ENCODE results near the gene RPS28.
"Not testable (repeated sequence)": the region's sequence is repeated elsewhere in the genome, so short reads cannot be mapped to it uniquely, and the experiment has no call there.

The RPS28 gene

DNA sequence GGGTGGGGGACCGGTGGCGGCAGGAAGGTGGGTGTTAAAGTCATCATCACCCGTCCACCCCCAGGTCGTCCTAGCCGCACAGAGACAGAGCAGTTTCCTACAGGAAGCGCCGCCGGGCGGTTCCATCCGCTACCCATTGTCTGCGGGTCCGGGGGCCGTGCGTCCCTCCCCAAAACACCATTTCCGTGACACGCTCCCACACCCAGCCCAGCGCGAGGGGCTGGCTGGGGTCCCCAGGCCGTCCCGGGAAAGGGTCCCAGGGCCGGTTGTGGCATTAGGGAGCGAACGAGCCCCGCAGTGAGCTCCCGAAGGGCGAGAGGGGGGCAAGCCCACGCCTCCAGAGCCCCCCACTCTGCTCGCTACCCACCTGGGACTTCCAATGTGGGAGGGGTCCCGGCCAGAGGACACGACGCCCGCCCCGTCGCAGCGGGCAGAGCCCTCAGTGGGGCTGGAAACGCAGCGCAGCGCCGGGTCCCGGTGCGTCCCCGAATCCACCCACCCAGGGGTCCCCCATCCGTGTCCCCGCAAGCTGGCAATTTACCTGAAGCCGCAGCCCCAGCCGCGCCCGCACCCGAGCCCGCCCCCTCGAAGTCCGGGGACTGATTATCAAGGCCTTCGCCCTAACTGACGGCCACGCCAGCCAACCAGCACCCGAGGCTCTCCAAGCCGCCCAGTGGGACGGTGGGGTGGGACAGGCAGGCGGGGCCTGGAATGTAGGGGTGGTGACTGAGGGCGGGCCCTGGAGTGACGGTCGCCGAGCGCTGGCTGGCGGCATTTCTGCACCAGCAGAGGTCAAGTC is 21.6 kb downstream of the RPS28 start, which contains the start of gene KANK3:
TSS of gene KANK3 (minus strand) at position 579 of the 799 bp plus-strand sequence. CDS start 5,434 bp downstream, outside the sequence.
- DNase-seq (ENCODE audit: low spot score): peak; percentile 98

DNA sequence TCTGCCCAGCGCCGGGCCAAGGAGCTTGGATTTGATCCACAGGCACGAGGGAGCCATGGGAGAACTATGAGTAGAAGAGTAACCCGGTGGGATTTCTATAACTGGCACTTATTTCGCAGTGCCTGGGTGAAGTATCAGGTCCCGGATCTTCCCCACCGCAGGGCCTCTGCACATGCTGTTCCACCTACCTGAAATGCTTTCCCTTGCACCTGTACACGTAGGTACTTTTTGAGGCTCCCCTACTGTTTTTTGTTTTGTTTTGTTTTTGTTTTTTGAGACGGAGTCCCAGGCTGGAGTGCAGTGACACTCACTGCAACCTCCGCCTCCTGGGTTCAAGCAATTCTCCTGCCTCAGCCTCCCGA is 22.2 kb downstream of the RPS28 start:
- DNase-seq (ENCODE audit: low spot score): no peak

DNA sequence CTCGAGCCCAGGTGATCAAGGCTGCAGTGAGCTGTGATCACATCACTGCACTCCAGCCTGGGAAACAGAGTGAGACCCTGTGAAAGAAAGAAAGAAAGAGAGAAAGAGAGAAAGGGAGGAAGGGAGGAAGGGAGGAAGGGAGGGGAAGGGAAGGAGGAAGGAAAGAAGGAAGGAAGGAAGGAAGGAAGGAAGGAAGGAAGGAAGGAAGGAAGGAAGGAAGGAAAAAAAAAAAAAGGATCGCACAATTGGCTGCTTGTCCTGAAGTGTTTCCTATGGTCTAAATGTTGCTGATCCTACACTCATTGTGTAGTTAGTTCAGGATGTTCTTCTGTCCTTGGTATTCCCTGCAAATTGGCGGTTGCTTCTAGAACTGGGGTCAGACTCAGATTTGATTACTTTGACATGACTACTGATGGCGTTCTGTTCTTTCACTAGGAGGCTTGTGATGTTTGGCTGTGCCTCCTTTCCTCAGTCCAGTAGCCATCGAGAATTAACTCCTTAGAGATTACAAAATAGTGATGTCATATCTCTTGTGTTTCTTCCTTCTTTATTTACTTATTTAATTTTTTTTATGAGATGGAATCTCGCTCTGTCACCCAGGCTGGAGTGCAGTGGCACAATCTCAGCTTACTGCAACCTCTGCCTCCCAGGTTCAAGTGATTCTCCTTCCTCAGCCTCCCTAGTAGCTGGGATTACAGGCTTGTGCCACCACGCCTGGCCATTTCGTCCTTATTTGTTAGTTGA is 28.5 kb downstream of the RPS28 start:
- not testable (repeated sequence) for DNase-seq (ENCODE audit: low spot score)

DNA sequence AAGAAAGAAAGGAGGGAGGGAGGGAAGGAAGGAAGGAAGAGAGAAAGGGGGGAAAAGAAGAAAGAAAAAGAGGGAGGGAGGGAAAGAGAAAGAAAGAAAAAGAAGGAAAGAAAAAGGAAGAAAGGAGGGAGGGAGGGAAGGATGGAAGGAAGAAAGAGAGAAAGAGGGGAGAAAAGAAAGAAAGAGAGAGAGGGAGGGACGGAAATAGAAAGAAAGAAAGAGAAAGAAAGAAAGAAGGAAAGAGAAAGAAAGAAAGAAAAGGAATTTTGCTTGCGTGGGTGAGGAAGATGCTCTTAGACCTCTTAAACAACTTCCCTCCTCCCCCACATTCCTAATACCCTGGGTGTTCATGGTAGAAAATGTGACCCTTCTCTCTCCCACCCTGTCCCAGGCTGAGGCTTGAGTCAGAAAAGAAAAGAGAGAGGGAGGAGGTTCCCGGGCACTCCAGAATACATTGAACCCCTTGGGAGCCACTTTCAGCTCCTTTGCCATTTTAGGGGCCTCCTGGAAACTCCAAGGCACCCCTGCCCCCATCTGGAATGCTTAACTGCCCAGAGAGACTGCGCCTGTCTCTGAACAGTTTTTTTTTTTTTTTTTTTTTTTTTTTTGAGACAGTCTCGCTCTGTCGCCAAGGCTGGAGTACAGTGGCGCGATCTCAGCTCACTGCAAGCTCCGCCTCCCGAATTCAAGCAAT is 31.0 kb downstream of the RPS28 start:
- peak; percentile 3 for DNase-seq (ENCODE audit: low spot score)

DNA sequence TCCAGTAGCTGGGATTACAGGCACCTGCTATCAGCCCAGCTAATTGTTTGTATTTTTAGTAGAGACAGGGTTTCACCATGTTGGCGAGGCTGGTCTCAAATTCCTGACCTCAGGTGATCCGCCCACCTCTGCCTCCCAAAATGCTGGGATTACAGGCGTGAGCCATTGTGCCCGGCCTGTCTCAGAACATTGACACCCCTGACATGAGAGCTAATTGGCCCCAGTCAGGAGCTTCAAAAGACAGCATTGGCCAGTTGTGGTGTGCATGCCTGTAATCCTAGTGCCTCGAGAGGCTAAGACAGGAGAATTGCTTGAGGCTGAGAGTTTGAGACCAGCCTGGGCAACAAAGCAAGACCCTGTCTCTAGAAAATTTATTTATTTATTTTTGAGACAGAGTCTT is 31.5 kb downstream of the RPS28 start:
- not testable (repeated sequence) for DNase-seq (ENCODE audit: low spot score)

DNA sequence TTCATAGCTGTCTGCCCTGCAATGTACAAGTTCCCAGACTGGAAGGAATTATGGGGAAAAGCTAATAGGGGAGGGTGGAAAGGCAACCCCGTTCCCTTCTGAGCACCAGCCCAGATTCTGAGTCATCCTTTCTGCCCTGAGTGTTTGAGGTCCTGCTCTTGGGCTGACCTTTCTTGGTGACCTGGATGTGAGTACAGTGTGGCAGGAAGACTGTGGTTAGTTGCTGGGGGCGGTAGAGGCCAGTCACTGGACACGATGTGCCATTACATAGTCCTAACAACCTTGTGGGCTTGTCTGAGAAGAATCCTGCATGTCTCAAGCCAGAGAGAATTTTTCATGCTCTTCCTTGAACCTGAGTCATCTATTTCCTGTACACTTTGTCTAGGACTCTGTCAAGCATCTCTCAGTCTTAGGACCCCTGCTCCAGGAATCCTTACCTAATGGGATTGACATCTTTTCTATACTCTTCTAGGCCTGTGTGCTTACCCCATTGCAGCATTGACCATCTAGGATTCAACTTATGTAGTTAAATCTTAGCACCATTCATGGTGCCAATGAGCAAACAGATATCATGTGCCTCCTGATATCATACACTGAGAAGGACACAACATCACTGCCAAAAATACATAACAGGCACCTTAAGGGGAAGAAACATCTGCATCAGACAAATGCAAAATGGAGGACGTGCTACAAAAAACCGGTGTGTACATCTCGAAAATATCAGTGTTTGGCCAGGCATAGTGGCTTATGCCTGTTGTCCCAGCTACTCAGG is 34.5 kb downstream of the RPS28 start:
- DNase-seq (ENCODE audit: low spot score): peak; percentile 86

DNA sequence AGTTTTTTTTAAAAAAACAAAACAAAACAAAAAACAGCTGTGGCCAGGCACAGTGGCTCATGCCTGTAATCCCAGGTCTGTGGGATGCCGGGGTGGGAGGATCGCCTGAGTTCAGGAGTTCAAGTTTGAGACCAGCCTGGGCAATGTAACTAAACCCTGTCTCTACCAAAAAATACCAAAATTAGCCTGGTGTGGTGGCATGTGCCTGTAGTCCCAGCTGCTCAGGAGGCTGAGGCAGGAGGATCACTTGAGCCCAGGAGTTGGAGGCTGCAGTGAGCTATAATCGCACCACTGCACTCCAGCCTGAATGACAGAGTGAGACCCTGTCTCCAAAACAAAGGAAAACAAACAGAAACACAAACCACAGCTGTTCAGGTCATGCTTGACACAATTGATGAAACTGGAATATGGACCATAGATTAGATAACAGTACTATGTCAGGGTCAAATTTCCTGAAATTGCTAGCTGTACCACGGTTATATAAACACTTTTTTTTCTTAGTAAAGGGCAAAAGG is 35.8 kb downstream of the RPS28 start:
- DNase-seq (ENCODE audit: low spot score): no peak

DNA sequence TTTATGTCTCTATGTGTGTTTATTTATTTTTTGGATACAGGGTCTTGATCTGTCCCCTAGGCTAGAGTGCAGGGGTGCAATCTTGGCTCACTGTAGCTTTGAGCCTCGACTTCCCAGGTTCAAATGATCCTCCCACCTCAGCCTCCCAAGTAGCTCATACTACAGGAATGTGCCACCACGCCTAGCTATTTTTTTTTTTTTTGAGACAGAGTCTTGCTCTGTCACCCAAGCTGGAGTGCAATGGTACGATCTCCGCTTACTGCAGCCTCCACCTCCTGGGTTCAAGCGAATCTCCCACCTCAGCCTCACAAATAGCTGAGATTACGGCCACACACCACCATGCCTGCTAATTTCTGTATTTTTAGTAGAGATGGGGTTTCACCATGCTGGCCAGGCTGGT is 37.7 kb downstream of the RPS28 start:
- DNase-seq (ENCODE audit: low spot score): no peak

DNA sequence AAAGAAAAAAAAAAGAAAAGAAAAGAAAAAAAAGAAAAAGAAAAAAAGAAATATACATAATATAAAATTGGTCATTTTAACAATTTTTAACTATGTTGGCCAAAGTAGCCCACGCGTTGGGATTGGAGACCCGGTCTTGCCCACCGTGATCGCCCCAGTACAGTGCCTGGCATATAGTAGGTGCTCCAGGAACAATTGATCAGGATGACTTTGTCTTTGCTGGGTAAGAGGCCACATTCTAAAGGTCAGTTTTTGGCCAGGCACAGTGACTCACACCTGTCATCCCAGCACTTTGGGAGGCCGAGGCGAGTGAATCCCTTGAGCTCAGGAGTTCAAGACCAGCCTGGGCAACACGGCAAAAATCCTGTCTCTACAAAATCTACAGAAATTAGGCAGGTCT is 38.9 kb downstream of the RPS28 start:
- no peak for DNase-seq (ENCODE audit: low spot score)

DNA sequence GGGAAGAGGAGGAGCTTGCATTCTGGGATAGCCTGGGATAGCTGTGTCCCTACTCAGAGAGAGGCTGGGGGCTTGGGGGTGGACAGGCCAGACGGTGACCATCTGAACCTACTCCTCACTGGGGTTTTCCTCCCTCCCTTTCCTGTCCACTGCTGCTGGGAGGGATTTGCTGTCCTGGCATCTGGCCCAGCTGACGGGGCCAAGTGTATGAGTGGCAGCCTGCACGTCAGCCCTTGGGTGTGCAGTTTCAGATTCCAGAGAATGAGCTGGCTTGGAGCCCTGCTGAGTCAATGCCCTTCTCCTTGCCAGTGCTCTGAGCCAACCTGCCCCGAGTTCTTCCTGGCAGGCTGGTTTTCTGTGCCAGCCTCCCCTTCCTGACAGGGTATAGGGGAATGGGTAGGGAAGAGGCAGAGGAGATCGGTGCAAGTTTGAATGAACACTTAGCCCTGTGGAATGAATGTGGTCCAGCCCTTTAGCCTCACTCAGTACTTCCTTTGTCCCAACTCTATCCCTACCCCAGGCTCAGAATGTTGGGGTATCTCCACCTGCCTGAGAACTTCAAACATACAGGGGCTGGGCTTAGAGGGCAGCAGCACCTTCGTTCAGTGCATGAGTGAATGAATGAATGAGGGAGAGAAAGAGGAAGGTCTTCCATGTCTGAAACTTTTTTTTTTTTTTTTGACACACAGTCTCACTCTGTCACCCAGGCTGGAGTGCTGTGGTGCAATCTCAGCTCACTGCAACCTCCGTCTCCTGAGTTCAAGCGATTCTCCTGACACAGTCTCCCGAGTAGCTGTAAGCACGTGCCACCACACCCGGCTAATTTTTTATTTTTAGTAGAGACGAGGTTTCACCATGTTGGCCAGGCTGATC is 40.9 kb downstream of the RPS28 start:
- peak; percentile 96 for DNase-seq (ENCODE audit: low spot score)

DNA sequence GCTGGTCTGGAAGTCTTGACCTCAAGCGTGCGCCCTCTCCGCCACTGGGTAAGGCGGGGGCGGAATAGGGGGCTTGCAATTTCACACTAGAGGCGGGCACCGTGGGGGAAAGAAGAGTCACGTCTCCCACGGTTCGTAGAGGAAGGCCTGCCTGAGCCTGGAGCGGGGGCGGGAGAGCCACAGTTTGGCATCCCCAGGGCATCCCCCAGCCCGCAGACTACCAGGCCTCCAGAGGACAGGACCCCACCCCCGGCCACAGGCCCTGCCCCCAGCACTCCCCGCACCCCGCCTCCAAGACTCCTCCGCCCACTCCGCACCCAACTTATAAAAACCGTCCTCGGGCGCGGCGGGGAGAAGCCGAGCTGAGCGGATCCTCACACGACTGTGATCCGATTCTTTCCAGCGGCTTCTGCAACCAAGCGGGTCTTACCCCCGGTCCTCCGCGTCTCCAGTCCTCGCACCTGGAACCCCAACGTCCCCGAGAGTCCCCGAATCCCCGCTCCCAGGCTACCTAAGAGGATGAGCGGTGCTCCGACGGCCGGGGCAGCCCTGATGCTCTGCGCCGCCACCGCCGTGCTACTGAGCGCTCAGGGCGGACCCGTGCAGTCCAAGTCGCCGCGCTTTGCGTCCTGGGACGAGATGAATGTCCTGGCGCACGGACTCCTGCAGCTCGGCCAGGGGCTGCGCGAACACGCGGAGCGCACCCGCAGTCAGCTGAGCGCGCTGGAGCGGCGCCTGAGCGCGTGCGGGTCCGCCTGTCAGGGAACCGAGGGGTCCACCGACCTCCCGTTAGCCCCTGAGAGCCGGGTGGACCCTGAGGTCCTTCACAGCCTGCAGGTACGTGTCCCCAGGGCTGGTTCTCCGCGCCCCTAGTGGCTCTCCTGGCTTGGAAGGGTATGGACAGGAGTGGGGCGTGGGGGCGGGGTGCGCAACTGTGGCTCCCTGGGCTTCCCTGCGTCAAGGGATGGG is 42.8 kb downstream of the RPS28 start, which contains the start of gene ANGPTL4:
TSS of gene ANGPTL4 (plus strand) at position 353 of the 969 bp plus-strand sequence. CDS start at position 520, 167 bp downstream.
- peak; percentile 73 for DNase-seq (ENCODE audit: low spot score)

DNA sequence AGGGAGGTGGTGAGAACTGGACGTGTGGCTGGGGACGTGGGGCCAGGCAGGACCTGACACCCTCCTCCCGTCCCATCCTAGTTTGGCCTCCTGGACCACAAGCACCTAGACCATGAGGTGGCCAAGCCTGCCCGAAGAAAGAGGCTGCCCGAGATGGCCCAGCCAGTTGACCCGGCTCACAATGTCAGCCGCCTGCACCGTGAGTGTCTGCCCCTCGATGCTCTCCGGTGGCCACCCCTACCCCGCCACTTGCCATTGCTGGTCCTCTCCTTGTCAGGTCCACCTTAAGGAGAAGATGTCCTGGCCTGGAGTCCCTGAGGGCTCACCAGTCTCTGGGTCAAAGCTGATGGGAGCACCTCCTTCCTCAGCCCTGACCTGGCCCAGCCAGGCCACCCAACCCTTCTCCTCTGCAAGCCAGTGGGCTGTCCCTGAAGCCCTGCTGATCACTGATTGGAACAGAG is 44.9 kb downstream of the RPS28 start:
- no peak for DNase-seq (ENCODE audit: low spot score)

DNA sequence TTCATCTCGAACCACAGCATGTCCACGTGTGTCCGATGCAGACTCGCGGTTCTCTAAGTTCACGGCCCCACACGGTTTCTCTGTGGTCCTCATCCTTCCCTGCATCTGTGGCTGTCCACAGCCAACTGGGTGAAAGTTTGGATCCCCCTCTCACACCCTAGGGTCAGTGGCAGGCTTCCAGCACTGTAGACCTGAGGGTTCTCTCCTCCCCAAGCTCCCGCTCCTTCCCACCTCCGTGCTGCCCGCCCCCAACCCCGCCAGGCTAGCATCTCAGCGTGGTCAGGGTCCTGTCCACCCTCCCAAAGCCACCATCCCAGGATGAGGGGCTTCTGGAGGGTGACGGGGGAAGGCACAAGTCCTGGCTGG is 45.6 kb downstream of the RPS28 start:
- DNase-seq (ENCODE audit: low spot score): no peak

DNA sequence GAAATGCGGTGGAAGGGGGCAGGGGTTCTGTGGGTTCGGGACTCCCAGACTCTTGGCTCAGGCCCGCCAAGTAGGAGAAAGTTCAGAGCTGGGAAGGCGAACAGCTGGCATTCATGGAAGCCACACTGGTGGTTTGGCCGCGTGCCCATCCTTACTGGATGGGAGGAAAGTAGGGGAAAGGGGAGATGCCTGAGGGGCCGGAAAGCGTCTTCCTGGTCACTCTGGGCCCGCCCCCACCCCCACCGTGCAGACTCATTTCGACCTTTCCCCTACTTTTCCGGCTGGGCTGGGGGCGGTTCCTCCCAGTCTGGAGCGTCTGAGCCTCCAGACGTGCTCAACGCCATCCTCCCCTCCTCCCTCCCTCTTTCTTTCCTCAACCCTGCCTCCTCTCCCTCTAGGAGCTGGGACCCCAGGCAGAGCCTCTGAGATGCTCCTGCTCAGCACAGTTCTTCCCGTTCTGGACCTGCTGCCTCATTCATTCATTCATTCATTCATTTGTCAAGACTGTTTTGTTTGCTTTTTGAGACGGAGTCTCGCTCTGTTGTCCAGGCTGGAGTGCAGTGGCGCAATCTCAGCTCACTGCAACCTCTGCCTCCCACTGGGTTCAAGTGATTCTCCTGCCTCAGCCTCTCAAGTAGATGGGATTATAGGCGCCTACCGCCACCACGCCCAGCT is 46.2 kb downstream of the RPS28 start:
- peak; percentile 89 for DNase-seq (ENCODE audit: low spot score)

DNA sequence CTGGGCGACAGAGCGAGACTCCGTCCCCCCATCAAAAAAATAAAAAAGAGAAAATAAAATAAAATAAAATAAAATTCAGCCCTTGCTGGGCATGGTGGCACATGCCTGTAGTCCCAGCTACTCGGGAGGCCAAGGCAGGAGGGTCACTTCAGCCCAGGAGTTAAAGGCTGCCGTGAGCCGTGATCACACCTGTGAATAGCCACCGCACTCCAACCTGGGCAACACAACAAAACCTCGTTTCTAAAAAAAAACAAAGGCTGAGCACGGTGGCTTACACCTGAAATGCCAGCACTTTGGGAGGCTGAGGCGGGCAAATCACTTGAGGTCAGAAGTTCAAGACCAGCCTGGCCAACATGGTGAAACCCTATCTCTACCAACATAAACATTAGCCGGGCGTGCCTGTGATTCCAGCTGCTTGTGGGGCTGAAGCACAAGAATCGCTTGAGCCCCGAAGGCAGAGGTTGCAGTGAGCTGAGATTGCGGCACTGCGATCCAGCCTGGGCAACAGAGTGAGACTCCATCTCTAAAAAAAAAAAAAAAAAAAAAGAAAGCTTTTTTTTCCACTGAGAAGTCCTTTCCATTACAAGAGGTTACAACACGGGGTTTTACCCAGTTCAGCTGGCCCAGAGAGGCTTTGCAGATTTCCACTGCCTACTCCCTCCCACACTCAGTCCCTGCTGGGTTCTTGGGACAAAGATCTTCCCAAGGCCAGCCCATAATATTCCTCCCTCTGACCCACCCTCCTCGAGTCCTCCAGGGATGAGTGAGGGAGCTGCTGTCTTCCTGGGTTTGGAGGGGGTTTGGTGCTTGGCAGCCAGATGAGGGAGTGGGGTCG is 49.1 kb downstream of the RPS28 start:
- DNase-seq (ENCODE audit: low spot score): no peak

DNA sequence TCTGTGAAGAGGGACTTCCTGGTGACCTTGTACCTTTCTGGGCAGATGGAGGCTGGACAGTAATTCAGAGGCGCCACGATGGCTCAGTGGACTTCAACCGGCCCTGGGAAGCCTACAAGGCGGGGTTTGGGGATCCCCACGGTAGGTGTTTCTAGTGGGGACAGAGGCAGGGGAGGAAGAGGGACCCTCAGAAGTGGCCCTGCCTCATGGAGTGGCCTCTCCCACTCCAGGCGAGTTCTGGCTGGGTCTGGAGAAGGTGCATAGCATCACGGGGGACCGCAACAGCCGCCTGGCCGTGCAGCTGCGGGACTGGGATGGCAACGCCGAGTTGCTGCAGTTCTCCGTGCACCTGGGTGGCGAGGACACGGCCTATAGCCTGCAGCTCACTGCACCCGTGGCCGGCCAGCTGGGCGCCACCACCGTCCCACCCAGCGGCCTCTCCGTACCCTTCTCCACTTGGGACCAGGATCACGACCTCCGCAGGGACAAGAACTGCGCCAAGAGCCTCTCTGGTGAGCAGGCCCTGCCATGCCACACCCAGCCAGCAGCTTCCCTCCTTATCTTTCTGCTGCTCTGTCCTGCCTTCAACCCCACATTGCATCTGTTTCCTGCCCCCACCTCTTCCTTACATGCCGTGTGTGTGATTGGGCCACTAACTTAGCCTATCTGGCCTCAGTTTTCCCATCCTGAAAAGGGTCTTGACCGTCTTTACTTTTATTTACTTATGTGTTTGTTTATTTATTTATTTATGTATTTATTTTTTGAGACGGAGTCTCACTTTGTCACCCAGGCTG is 49.9 kb downstream of the RPS28 start:
- DNase-seq (ENCODE audit: low spot score): no peak

Measured in AG08395 (cell line).